GM18498 (cell line): ENCODE measurements around the gene COL15A1.
A peak's percentile ranks its signal among the peaks of the same experiment; 100 is the strongest.

ENCODE experiments used
- ATAC-seq: cut with Tn5 transposase; IDR thresholded peaks from one replicate; pipeline ENCODE4 v1.9.1; 2021; ENCODE audit warnings: mild to moderate bottlenecking, moderate library complexity; ENCODE audit not compliant: unreplicated experiment

Gene COL15A1

GRCh38 chr9:99103901-99104458 lies 160.3 kb downstream of the COL15A1 start:
- ATAC-seq, result no peak

GRCh38 chr9:99104459-99105151 lies 160.9 kb downstream of the COL15A1 start, which contains the start of gene TGFBR1:
TGFBR1 (plus strand) TSS chr9:99105113; CDS start chr9:99105206, 93 bp downstream.
- peak; percentile 93 for ATAC-seq

- peak; percentile 66 for ATAC-seq
Measured at GRCh38 chr9:99105152-99106043, 161.7 kb downstream of the COL15A1 start.

- ATAC-seq, result no peak
Measured at GRCh38 chr9:99106044-99106375, 162.3 kb downstream of the COL15A1 start.

- ATAC-seq, result no peak
Measured at GRCh38 chr9:99107421-99107820, 163.7 kb downstream of the COL15A1 start.

GRCh38 chr9:99108131-99108530 lies 164.4 kb downstream of the COL15A1 start:
- ATAC-seq, result no peak

GRCh38 chr9:99109522-99109921 lies 165.8 kb downstream of the COL15A1 start:
- no peak for ATAC-seq

GRCh38 chr9:99112750-99113413 lies 169.2 kb downstream of the COL15A1 start:
- ATAC-seq, result no peak

- no peak for ATAC-seq
Measured at GRCh38 chr9:99113414-99114048, 169.8 kb downstream of the COL15A1 start.

GRCh38 chr9:99114049-99114440 lies 170.3 kb downstream of the COL15A1 start:
- no peak for ATAC-seq

- ATAC-seq, result no peak
Measured at GRCh38 chr9:99114846-99115500, 171.3 kb downstream of the COL15A1 start.

- no peak for ATAC-seq
Measured at GRCh38 chr9:99116003-99116411, 172.3 kb downstream of the COL15A1 start.

- ATAC-seq, result peak; percentile 98
Measured at GRCh38 chr9:99118782-99119466, 175.2 kb downstream of the COL15A1 start.

GRCh38 chr9:99119976-99120655 lies 176.4 kb downstream of the COL15A1 start:
- no peak for ATAC-seq
